Measurements from ENCODE around the gene DOCK3.
"Not testable (repeated sequence)": the region's sequence is repeated elsewhere in the genome, so short reads cannot be mapped to it uniquely, and the experiment has no call there.

DOCK3 gene

GRCh38 chr3:50876947-50877346 is 202.2 kb downstream of the DOCK3 start:
- no peak for DNase-seq (ENCODE audit: low read depth in 3 of 3)

GRCh38 chr3:50882733-50883132 is 208.0 kb downstream of the DOCK3 start:
- not testable (repeated sequence) for DNase-seq (ENCODE audit: low read depth in 3 of 3)

GRCh38 chr3:50883755-50884154 is 209.0 kb downstream of the DOCK3 start:
- no peak for DNase-seq (ENCODE audit: low read depth in 3 of 3)

- no peak for DNase-seq (ENCODE audit: low read depth in 3 of 3)
Observed at GRCh38 chr3:50885070-50885850, 210.5 kb downstream of the DOCK3 start.

GRCh38 chr3:50890688-50891344 is 216.1 kb downstream of the DOCK3 start:
- DNase-seq (ENCODE audit: low read depth in 3 of 3), result no peak

- not testable (repeated sequence) for DNase-seq (ENCODE audit: low read depth in 3 of 3)
Observed at GRCh38 chr3:50901097-50901496, 226.4 kb downstream of the DOCK3 start.

GRCh38 chr3:50912746-50913145 is 238.0 kb downstream of the DOCK3 start:
- DNase-seq (ENCODE audit: low read depth in 3 of 3), result no peak

- DNase-seq (ENCODE audit: low read depth in 3 of 3), result no peak
Observed at GRCh38 chr3:50913260-50913659, 238.5 kb downstream of the DOCK3 start.

- DNase-seq (ENCODE audit: low read depth in 3 of 3), result not testable (repeated sequence)
Observed at GRCh38 chr3:50922071-50922470, 247.3 kb downstream of the DOCK3 start.

- no peak for DNase-seq (ENCODE audit: low read depth in 3 of 3)
Observed at GRCh38 chr3:50923955-50924354, 249.2 kb downstream of the DOCK3 start.

GRCh38 chr3:50924638-50925037 is 249.9 kb downstream of the DOCK3 start:
- no peak for DNase-seq (ENCODE audit: low read depth in 3 of 3)

GRCh38 chr3:50926868-50927267 is 252.1 kb downstream of the DOCK3 start:
- DNase-seq (ENCODE audit: low read depth in 3 of 3), result no peak

GRCh38 chr3:50930371-50931208 is 255.9 kb downstream of the DOCK3 start:
- DNase-seq (ENCODE audit: low read depth in 3 of 3), result no peak

- not testable (repeated sequence) for DNase-seq (ENCODE audit: low read depth in 3 of 3)
Observed at GRCh38 chr3:50932918-50933317, 258.2 kb downstream of the DOCK3 start.

- DNase-seq (ENCODE audit: low read depth in 3 of 3), result no peak
Observed at GRCh38 chr3:50936389-50936788, 261.7 kb downstream of the DOCK3 start.

- DNase-seq (ENCODE audit: low read depth in 3 of 3), result no peak
Observed at GRCh38 chr3:50947419-50947818, 272.7 kb downstream of the DOCK3 start.

GRCh38 chr3:50950591-50950990 is 275.9 kb downstream of the DOCK3 start:
- no peak for DNase-seq (ENCODE audit: low read depth in 3 of 3)

GRCh38 chr3:50953825-50954414 is 279.2 kb downstream of the DOCK3 start:
- no peak for DNase-seq (ENCODE audit: low read depth in 3 of 3)

- DNase-seq (ENCODE audit: low read depth in 3 of 3), result no peak
Observed at GRCh38 chr3:50961386-50961785, 286.7 kb downstream of the DOCK3 start.

GRCh38 chr3:50971487-50971924 is 296.8 kb downstream of the DOCK3 start:
- peak; percentile 3 to 25 (median 14) for DNase-seq (ENCODE audit: low read depth in 3 of 3)

- DNase-seq (ENCODE audit: low read depth in 3 of 3), result no peak
Observed at GRCh38 chr3:50972029-50972428, 297.3 kb downstream of the DOCK3 start.

- not testable (repeated sequence) for DNase-seq (ENCODE audit: low read depth in 3 of 3)
Observed at GRCh38 chr3:50978586-50978985, 303.9 kb downstream of the DOCK3 start.
